OCI-LY7 (cell line): ENCODE data around the gene IL4. TPM values are rescaled to one million over a fixed set of nuclear protein-coding genes. Genes with fewer than 3 reads are reported as not detected.

Experiments
- BruUV-seq: library from RNA; stranded (reverse); fragments of 400-500 nt; replicated peaks from 2 replicates; lab custom pipeline; 2021; lab: Mats Ljungman, UMichigan
- CTCF ChIA-PET: fragments of 300-600 bp; sonication (Branson Sonifier 250); formaldehyde crosslinking; loops from one replicate; lab custom pipeline; 2022; ENCODE audit warnings: antibody characterized with exemption; ENCODE audit not compliant: unreplicated experiment; lab: Charles Lee
- POLR2A ChIA-PET: fragments of 300-600 bp; sonication (Branson Sonifier 250); formaldehyde crosslinking; loops from one replicate; lab custom pipeline; 2022; ENCODE audit warnings: antibody characterized with exemption; lab: Charles Lee
- DNase-seq: peaks from one replicate; pipeline ENCODE4 v3.0.0-alpha.2; 2015; ENCODE audit warnings: low spot score
- H2AFZ ChIP-seq: fragments of 200-600 bp; sonication (generic), shearing (Covaris generic); 2 replicates; pipeline ENCODE4 v1.6.1; 2014; ENCODE audit warnings: mild to moderate bottlenecking, antibody characterized with exemption, low read length, moderate library complexity
- H3K27ac ChIP-seq: fragments of 200-600 bp; sonication (generic); 2 replicates; pipeline ENCODE4 v1.5.1; 2014; ENCODE audit warnings: mixed run types, low read depth, mild to moderate bottlenecking, moderate library complexity, low read length, inconsistent platforms; ENCODE audit not compliant: poor library complexity, severe bottlenecking
- H3K36me3 ChIP-seq: fragments of 200-600 bp; sonication (generic); 2 replicates; pipeline ENCODE4 v1.6.1; 2014; ENCODE audit warnings: mild to moderate bottlenecking, antibody characterized with exemption, low read length, moderate library complexity, mixed read lengths; ENCODE audit not compliant: insufficient read depth
- H3K4me1 ChIP-seq: fragments of 200-600 bp; sonication (generic); 2 replicates; pipeline ENCODE4 v1.5.1; 2014; ENCODE audit warnings: mild to moderate bottlenecking, low read length; ENCODE audit not compliant: insufficient read depth, poor library complexity, severe bottlenecking
- H3K4me2 ChIP-seq: fragments of 200-600 bp; sonication (generic); 2 replicates; pipeline ENCODE4 v1.6.1; 2014; ENCODE audit warnings: mild to moderate bottlenecking, low read length
- H3K4me3 ChIP-seq: fragments of 200-600 bp; sonication (generic); 2 replicates; pipeline ENCODE4 v1.5.1; 2014; ENCODE audit warnings: mild to moderate bottlenecking, low read depth, low read length; ENCODE audit not compliant: poor library complexity, severe bottlenecking
- H3K79me2 ChIP-seq: fragments of 200-600 bp; sonication (generic); 2 replicates; pipeline ENCODE4 v1.6.1; 2016; ENCODE audit warnings: low read depth, mild to moderate bottlenecking, low read length, moderate library complexity, mixed read lengths; ENCODE audit not compliant: insufficient read depth
- H3K9me2 ChIP-seq: fragments of 200-600 bp; sonication (generic); 2 replicates; pipeline ENCODE4 v1.6.1; 2016; ENCODE audit warnings: mild to moderate bottlenecking, low read length, mixed read lengths; ENCODE audit not compliant: insufficient read depth
- H3K9me3 ChIP-seq: fragments of 200-600 bp; sonication (generic); 2 replicates; pipeline ENCODE4 v1.6.1; 2014; ENCODE audit warnings: mild to moderate bottlenecking, mixed run types, low read length, mixed read lengths
- H4K20me1 ChIP-seq: fragments of 200-600 bp; sonication (generic); 2 replicates; pipeline ENCODE4 v1.6.1; 2014; ENCODE audit warnings: mild to moderate bottlenecking, antibody characterized with exemption, low read length, moderate library complexity, mixed read lengths; ENCODE audit not compliant: insufficient read depth
- EZH2phosphoT487 ChIP-seq: fragments of 200-600 bp; sonication (generic); IDR thresholded peaks from 2 replicates; pipeline ENCODE4 v1.6.1; 2018; ENCODE audit warnings: low read depth, borderline replicate concordance, mild to moderate bottlenecking, mixed run types, antibody characterized with exemption, low read length, moderate library complexity, mixed read lengths
- intact Hi-C: fragments of 100-400 bp; cut with micrococcal nuclease; formaldehyde crosslinking; loops from one replicate; pipeline ENCODE4 v1.10.0; 2022; ENCODE audit not compliant: unreplicated experiment
- total RNA-seq, 2 experiments: library from RNA; depleted of rRNA in 1 of 2; stranded (reverse); fragments of >200 nt in 1 of 2; shearing (Covaris generic) in 1 of 2; gene quantifications; 2 replicates each; pipeline ENCODE4 v1.2.3, GENCODE V29; 2014 to 2022
- TF ChIP-seq, protein P1 (sequence below): fragments of 200-600 bp; sonication (generic); conservative IDR thresholded peaks from 2 replicates; pipeline ENCODE4 v1.5.1; 2014; ENCODE audit warnings: mild to moderate bottlenecking, antibody characterized with exemption, low read length, moderate library complexity, mixed read lengths

Gene IL4
- total RNA-seq, 2 experiments from 2014 or later: not detected

DNA sequence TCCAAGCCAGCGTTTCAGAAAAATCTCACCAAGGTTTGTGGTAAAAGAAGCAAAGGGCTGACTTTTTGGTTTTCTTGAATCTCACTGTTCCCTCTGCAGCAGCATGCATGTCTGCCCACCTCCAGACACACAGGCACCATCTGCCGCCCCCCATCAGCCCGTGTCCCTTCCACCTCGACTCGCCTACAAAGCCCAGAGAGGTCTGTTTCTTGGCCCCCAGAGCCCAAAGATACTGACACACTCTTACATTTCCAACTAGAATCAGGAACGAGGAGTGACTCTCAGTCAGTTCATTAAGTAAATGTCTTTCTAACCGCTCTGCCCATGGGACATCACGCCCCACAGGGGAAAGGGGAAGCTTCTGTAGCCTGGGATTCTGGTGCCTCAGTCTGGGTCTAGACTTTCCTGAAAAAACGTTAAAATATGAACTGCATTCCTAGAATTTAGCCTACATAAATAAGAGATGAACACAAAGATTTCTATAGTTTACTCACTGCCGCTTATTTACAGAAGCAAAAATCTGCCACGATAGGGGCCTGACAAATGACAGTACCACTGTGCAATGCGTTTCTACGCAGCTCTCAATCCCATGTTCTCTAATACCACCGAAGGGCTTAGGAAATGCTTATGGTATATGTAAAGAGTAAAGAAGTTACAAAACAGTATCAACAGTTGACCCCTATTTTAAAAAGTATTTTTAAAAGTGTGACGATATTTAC, 4.1 kb downstream of the IL4 start:
- Histone ChIP-seq H3K79me2 (no peaks in the 10 kb centered on the region), H3K36me3 (no peaks in the 10 kb centered on the region), H2AFZ (no peak overlapping the region), H3K4me1 (peaks cover 14% of the 10 kb centered on the region), H3K4me2 (no peak overlapping the region), H3K27ac (no peak overlapping the region), H3K4me3 (no peak overlapping the region), H3K9me2 (no peaks in the 10 kb centered on the region), H4K20me1 (no peaks in the 10 kb centered on the region), H3K9me3 (no peaks in the 10 kb centered on the region)
- DNase-seq: no peak
- TF ChIP-seq, protein P1, sequence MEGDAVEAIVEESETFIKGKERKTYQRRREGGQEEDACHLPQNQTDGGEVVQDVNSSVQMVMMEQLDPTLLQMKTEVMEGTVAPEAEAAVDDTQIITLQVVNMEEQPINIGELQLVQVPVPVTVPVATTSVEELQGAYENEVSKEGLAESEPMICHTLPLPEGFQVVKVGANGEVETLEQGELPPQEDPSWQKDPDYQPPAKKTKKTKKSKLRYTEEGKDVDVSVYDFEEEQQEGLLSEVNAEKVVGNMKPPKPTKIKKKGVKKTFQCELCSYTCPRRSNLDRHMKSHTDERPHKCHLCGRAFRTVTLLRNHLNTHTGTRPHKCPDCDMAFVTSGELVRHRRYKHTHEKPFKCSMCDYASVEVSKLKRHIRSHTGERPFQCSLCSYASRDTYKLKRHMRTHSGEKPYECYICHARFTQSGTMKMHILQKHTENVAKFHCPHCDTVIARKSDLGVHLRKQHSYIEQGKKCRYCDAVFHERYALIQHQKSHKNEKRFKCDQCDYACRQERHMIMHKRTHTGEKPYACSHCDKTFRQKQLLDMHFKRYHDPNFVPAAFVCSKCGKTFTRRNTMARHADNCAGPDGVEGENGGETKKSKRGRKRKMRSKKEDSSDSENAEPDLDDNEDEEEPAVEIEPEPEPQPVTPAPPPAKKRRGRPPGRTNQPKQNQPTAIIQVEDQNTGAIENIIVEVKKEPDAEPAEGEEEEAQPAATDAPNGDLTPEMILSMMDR: no peak
- no peak for TF ChIP-seq EZH2phosphoT487
- CTCF ChIA-PET: no interaction called here
- POLR2A ChIA-PET: interaction anchor here (0.5 kb wide), 1 partner anchor 527 kb away, joined by 4 read pairs; no protein-coding TSS in a partner anchor
- intact Hi-C loops: no loop called here
- BruUV-seq: no TSS peak

DNA sequence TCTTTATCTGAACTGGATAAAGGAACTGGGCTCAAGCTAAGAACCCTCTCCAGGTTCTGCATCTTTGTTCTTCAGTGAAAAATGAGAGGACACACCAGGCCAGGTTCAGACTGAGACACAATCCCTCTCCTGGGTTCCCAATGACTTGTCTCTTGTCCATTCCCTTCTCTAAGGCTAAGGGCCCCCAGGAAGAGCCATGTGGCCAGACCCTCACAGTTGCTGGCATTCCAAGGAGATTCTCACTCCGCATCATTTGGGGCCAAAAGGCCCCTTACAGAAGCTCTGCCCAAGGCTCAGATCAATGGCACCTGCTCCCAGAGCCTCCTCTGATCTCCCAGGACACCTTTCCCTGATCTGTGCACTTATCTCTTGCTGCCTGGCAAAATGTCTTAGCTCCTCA, 4.9 kb downstream of the IL4 start:
- H3K4me2 ChIP-seq: no peak overlapping the region
- intact Hi-C loops: no loop called here
- H3K36me3 ChIP-seq: no peaks in the 10 kb centered on the region
- H2AFZ ChIP-seq: no peak overlapping the region
- H3K27ac ChIP-seq: no peak overlapping the region
- peaks cover 14% of the 10 kb centered on the region for H3K4me1 ChIP-seq
- no peak for DNase-seq
- ChIA-PET POLR2A (no interaction called here), CTCF (no interaction called here)
- no TSS peak for BruUV-seq
- no peak overlapping the region for H3K4me3 ChIP-seq
- H3K9me3 ChIP-seq: no peaks in the 10 kb centered on the region
- TF ChIP-seq, protein P1: no peak
- TF ChIP-seq EZH2phosphoT487: no peak
- no peaks in the 10 kb centered on the region for H3K79me2 ChIP-seq
- H3K9me2 ChIP-seq: no peaks in the 10 kb centered on the region
- H4K20me1 ChIP-seq: no peaks in the 10 kb centered on the region

GRCh38 chr5:132679166-132679565, 5.4 kb downstream of the IL4 start:
- ChIA-PET POLR2A (no interaction called here), CTCF (no interaction called here)
- TF ChIP-seq, protein P1: no peak
- TF ChIP-seq EZH2phosphoT487: no peak
- BruUV-seq: no TSS peak
- no peak overlapping the region for H3K4me2 ChIP-seq
- H3K4me3 ChIP-seq: no peak overlapping the region
- no peaks in the 10 kb centered on the region for H3K9me3 ChIP-seq
- intact Hi-C loops: no loop called here
- H3K27ac ChIP-seq: no peak overlapping the region
- no peaks in the 10 kb centered on the region for H3K36me3 ChIP-seq
- no peaks in the 10 kb centered on the region for H3K9me2 ChIP-seq
- H3K79me2 ChIP-seq: no peaks in the 10 kb centered on the region
- no peaks in the 10 kb centered on the region for H4K20me1 ChIP-seq
- H2AFZ ChIP-seq: no peak overlapping the region
- DNase-seq: no peak
- peaks cover 14% of the 10 kb centered on the region for H3K4me1 ChIP-seq
